ENCODE results near the gene EEF1B2. TPM values are rescaled to one million over a fixed set of nuclear protein-coding genes. Genes with fewer than 3 reads are reported as not detected.
"Not testable (repeated sequence)": the region's sequence is repeated elsewhere in the genome, so short reads cannot be mapped to it uniquely, and the experiment has no call there.

EEF1B2 gene
- total and polyA plus RNA-seq, 10 donors: 351 to 1,930 (median 556) TPM

DNA sequence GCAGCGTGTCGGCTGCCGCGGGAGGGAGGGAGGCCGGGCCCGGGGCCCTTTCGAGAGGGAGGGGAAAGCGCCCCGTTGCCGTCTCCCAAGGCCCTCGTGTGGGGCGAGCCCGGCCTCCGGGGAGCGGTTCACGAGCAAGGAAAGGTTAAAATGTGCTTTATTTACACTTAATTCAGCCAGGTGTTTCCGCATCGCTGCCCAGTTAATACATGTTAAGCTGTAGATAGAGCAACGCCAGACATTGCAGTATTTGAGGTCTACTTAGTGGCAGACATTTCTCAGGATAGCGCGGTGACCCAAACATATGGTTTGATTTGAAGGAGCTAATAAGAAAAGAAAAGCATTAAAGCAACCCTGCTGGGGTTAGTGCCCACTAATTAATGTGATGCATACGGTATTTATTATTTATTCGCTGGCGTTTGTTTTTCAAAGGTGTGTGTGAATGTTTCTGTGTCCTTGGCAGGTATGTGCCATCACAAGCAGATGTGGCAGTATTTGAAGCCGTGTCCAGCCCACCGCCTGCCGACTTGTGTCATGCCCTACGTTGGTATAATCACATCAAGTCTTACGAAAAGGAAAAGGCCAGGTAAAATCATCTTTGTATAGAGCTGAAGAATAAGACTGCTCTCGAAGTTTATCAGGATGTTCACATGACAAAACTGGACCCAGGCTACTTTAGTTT, 571 bp downstream of the EEF1B2 start:
- H3K27ac ChIP-seq: peak overlapping the region; percentile 72 to 95 (median 94)
- TF ChIP-seq POLR2AphosphoS5 (IDR thresholded peaks at IDR 0.05): no peak
- no peak for TF ChIP-seq POLR2A (IDR thresholded peaks at IDR 0.05)
- TF ChIP-seq, protein P1, sequence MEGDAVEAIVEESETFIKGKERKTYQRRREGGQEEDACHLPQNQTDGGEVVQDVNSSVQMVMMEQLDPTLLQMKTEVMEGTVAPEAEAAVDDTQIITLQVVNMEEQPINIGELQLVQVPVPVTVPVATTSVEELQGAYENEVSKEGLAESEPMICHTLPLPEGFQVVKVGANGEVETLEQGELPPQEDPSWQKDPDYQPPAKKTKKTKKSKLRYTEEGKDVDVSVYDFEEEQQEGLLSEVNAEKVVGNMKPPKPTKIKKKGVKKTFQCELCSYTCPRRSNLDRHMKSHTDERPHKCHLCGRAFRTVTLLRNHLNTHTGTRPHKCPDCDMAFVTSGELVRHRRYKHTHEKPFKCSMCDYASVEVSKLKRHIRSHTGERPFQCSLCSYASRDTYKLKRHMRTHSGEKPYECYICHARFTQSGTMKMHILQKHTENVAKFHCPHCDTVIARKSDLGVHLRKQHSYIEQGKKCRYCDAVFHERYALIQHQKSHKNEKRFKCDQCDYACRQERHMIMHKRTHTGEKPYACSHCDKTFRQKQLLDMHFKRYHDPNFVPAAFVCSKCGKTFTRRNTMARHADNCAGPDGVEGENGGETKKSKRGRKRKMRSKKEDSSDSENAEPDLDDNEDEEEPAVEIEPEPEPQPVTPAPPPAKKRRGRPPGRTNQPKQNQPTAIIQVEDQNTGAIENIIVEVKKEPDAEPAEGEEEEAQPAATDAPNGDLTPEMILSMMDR (IDR thresholded peaks at IDR 0.05 in 8 of 11, conservative IDR thresholded peaks at IDR 0.05 in 3 of 11): no peak
- 5 to 9% (median 6%) methylated on average over 20 to 30 of the region's 30 CpGs for WGBS, 5 donors
- peaks cover 31 to 81% (median 66%) of the 10 kb centered on the region in 6 donors for H3K4me1 ChIP-seq
- intact Hi-C loops (cut with DNase I; ENCODE audit: low total_unique reads): loop anchor here (10.0 kb wide), 1 partner anchor 105 kb away; no protein-coding TSS in a partner anchor
- peak overlapping the region; percentile 53 to 98 (median 88) for H3K4me3 ChIP-seq
- H3K9me3 ChIP-seq: no peaks in the 10 kb centered on the region
- peaks cover 0 to 57% (median 28%) of the 10 kb centered on the region in 6 donors for H3K36me3 ChIP-seq
- peak; percentile 78 for DNase-seq
- no peaks in the 10 kb centered on the region for H3K27me3 ChIP-seq (replicated peaks in 1 of 7)

DNA sequence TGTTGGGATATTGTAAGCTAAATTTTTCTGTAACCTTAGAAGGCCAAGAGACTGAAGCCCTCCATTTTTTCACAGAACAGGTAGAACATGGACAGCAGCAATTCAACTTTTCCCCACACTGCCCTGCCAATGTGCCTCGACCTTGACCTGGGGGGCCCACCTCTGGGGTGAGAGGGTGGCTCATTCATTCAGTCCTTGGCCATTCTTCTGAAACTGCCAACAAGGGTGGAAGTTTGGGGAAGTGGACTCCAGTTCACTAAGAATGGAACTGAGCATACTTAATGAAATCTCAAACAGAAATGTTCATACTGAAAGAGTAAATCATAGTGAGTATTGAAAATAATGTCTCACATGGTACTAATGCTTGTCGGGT, 1.1 kb downstream of the EEF1B2 start:
- WGBS, 5 donors: 49 to 59% (median 55%) methylated on average over 2 of the region's 2 CpGs
- no peaks in the 10 kb centered on the region for H3K9me3 ChIP-seq
- intact Hi-C loops (cut with DNase I; ENCODE audit: low total_unique reads): loop anchor here (10.0 kb wide), 1 partner anchor 104 kb away; no protein-coding TSS in a partner anchor
- peak overlapping the region in 7 of 8 donors; percentile 75 to 98 (median 89) for H3K4me3 ChIP-seq
- H3K27me3 ChIP-seq (replicated peaks in 1 of 7): no peaks in the 10 kb centered on the region
- TF ChIP-seq POLR2A (IDR thresholded peaks at IDR 0.05) (no peak), POLR2AphosphoS5 (IDR thresholded peaks at IDR 0.05) (no peak)
- TF ChIP-seq, protein P1 (IDR thresholded peaks at IDR 0.05 in 8 of 11, conservative IDR thresholded peaks at IDR 0.05 in 3 of 11): no peak
- DNase-seq: no peak
- peaks cover 31 to 75% (median 62%) of the 10 kb centered on the region in 6 donors for H3K4me1 ChIP-seq
- H3K27ac ChIP-seq: peak overlapping the region in 7 of 8 donors; percentile 72 to 95 (median 94)
- peaks cover 0 to 57% (median 28%) of the 10 kb centered on the region in 6 donors for H3K36me3 ChIP-seq

DNA sequence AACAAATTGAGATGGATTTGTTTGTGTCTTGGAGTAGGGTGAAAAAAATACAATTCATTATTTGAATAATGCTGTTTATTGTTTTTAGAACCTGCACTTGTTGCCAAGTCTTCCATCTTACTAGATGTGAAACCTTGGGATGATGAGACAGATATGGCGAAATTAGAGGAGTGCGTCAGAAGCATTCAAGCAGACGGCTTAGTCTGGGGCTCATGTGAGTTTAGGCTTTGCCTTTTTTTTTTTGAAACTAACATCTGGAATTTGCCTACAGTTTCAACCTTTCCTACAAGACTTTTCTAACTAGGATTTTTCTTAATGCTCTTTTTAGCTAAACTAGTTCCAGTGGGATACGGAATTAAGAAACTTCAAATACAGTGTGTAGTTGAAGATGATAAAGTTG, 2.7 kb downstream of the EEF1B2 start:
- WGBS, 5 donors: 80 to 90% (median 89%) methylated on average over 4 of the region's 4 CpGs
- H3K36me3 ChIP-seq: peaks cover 0 to 65% (median 28%) of the 10 kb centered on the region in 6 donors
- intact Hi-C loops (cut with DNase I; ENCODE audit: low total_unique reads): loop anchor here (10.0 kb wide), 1 partner anchor 102 kb away; no protein-coding TSS in a partner anchor
- not testable (repeated sequence) for H3K27ac ChIP-seq; H3K9me3 ChIP-seq; H3K27me3 ChIP-seq (replicated peaks in 1 of 7); DNase-seq; H3K4me3 ChIP-seq
- peaks cover 20 to 61% (median 48%) of the 10 kb centered on the region in 6 donors for H3K4me1 ChIP-seq

DNA sequence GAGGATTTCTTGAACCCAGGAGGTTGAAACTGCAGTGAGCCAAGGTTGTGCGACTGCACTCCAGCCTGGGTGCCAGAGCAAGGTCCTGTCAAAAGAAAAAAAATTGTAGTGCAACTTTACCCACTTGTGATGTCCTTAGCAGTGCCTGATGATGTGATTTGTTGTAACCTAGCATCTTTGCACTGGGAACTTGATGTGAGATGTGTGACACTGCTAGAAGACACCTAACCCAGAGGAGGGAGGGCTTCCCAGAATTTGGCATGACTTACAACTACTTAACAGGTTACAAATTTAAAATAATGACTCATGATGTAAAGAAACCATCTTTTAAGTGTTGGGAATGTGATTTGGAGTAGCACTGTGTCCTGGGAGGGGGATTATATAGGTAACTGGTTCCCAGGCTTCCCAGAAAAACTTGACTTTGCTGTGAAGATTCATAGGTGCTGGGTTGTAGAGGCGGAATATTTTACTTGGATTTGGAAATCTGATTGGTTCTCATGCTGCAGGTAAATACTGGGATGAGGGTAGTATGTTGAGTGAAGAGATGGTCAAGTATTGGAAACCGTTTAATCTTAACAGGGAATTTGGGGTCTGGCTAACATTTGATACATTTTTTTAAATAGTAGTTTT, 3.7 kb downstream of the EEF1B2 start:
- no peak for DNase-seq
- intact Hi-C loops (cut with DNase I; ENCODE audit: low total_unique reads): loop anchor here (10.0 kb wide), 1 partner anchor 101 kb away; no protein-coding TSS in a partner anchor
- H3K36me3 ChIP-seq: peaks cover 0 to 75% (median 28%) of the 10 kb centered on the region in 6 donors
- peaks cover 11 to 52% (median 38%) of the 10 kb centered on the region in 6 donors for H3K4me1 ChIP-seq
- WGBS, 5 donors: 87 to 94% (median 93%) methylated on average over 3 of the region's 3 CpGs
- no peak overlapping the region for H3K4me3 ChIP-seq
- TF ChIP-seq POLR2AphosphoS5 (IDR thresholded peaks at IDR 0.05) (no peak), POLR2A (IDR thresholded peaks at IDR 0.05) (no peak)
- TF ChIP-seq, protein P1 (IDR thresholded peaks at IDR 0.05 in 8 of 11, conservative IDR thresholded peaks at IDR 0.05 in 3 of 11): no peak
- H3K27ac ChIP-seq: no peak overlapping the region
- H3K27me3 ChIP-seq (replicated peaks in 1 of 7): no peaks in the 10 kb centered on the region
- no peaks in the 10 kb centered on the region for H3K9me3 ChIP-seq
